NCI-H146 (cell line): ENCODE measurements around the gene NPTXR.
"Not testable (repeated sequence)": the region's sequence is repeated elsewhere in the genome, so short reads cannot be mapped to it uniquely, and the experiment has no call there.

Experiments
- DNase-seq: peaks from one replicate; lab custom pipeline; 2025; lab: John Stamatoyannopoulos, UW

Gene NPTXR

DNA sequence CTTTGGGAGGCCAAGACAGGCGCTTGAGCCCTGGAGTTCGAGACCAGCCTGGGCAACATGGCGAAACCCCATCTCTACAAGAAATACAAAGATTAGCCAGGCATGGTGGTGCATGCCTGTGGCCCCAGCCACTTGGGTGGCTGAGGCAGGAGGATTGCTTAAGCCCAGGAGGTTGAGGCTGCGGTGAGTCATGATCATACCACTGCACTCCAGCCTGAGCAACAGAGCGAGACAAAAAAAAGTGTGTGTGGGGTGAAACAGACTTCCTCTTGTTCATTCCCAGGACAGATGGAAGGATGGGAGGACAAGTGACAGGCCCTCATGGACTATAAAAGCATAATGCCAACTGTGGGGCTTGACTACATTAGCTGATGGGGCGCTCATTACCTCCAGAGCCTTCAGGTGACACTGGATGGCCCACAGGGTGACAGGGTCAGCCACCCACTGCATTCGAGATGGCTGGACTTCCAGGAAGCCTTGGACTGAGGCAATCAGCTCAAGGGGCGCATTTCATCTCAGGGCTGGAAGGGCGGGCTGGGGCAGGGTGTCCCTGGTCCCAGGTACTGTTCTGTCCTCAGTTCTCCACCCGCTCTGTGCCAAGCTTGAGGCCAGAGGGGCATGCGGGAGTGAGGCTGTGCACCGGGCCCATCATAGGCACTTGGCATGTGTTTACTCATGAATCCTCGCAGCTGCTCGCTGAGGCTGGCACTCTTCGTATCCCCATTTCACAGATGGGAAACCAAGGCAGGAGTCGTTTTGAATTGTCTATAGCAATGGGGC, 12.5 kb downstream of the NPTXR start:
- DNase-seq, result no peak

DNA sequence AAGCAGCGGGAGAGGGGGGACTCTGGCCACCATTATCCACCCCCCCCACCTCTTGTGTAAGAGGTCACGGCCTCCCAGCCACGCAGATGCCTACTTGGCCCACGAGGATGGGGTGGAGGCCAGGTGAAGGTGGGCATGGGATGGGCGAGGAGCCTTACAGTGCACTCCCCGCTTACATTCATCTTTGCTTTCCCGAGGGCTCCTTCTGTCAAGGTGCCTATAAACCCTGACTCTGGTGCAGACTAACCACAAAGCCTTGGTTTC, 13.1 kb downstream of the NPTXR start:
- no peak for DNase-seq

DNA sequence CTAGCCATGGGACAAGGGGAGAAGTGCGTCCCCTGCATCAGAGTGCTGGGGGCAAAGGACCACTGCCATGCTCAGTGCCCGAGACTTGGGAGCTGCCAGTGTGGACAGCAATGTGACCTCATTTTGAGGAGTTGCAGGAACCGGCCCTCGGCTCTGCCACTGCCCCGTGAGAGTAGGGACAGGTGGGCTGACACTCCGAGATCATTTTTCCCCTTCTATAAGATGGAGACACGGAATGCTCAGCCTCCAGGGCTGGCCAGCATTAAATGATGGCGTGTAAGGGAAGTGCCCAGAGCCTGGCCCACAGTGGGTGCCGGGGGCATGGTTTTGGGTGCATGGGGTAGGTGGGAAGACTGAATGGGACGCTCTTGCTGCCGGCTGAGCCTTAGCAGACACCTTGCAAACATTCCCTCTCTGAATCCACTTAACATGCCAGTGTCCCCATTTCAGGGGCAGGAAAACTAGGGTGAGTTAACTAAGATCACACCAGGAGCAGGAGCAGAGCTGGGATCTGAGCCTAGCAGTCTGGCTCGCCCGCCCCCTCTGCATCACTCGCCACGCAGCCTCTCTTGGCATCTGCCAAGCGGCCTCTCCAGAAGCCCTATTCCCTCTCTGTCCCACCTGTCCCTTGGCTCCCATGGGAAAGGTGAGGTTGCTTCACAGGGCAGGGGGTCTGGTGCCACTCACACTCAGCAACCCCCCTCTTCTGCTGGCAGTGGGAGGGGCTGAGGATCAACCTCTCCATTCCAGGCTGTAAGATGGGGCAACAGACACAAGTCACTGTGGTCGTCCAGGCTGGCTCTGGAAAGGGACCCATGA, 13.6 kb downstream of the NPTXR start:
- DNase-seq, result no peak

DNA sequence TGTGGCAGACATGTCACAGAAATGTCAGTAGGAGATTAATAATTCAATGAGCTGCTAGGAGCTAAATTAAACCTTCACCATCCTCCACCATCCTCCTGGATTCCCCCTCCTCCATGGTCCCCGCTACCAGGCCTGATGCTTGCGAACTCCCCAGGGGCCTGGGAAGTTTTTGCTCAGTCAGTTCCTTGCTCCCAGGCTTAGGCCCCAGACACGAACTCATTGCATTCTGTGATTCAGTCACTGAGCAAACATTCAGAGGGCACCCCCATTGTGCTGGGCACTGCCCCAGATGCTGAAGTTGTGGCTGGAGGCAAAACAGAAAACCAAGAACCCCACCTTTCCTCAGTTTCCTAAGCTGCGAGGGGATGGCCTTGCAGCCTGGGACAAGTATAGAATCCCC, 14.3 kb downstream of the NPTXR start:
- no peak for DNase-seq

DNA sequence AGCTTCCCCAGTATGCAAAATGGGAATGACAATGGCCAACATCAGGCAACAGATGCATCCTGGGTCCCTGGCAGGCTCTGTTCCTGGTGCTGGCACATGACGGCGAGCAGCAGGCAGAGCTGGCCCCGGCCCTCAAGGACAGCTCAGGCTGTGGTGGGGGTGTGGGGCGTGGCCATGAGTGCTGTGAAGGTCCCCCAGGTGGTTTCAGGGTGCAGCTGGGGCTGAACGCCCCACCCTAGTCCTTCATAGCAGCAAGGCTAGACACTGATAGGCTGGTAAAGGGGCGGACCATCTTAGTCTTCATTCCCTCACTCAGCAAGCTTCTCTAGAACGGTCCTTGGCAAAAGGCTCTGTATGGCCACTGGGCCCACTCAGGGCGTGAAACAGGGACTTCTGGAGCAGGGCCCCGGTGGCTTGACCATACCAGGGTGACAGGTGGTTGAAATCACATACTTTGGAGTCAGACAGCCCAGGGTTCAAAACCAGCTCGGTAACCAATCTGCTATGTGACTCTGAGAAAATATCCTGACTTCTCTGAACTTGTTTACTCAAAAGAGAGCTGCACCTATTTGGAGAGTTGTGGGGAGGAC, 15.1 kb downstream of the NPTXR start:
- no peak for DNase-seq

DNA sequence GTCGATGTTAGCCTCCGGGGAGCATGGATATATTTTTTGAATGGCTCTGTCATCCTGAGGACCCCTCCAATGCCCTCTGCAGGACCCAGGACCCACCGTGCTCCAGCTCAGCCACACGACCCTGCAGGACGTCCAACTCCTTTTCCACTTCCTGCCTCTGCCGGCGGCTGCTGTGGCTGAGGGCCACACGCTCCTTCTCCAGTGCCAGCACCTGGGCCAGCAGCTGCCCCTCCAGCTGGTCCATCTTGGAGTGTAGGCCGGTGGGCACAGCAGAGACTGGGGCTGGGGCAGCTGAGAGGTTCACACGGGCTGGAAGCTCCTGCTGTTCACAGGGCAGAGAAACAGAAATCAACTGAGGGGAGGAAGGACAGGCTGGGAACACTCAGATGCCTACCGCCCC, 15.6 kb downstream of the NPTXR start:
- no peak for DNase-seq

DNA sequence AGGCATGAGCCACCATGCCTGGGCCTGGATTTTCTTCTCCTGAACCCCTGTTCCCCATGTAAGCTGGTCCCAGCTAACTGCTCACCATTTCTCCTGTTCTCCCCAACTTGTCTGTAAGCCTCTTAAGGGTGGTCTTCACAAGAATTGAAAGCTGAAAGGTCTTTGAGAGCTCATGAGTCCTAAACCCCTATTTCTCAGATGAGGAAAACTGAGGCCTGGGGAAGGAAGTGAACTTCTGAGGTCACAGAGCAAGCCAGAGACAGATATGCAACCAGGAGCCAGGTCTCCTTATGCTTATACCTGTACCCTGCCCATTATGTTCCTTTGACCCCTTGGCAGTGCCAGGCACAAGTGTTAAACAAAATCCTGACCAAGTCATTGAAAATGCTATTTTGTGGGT, 16.3 kb downstream of the NPTXR start:
- DNase-seq, result no peak

DNA sequence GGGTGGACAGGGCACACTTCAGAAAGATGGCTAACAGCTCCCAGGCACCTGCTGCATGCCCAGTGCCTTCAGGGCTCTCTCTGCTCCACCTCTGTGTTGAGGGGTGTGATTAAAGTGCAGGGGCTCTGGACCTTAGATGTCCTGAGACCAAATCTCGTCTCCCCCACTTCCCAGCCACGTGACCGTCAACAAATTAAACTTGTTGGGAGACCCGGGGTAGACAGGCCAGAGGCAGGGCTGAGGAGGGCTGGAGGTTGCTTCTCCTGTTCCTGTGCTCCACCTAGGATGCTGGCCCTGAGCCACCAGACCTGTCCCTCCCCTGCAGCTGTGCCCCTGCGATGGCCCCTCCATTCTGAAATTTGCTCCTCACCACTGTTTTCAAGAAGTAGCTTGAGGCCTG, 17.0 kb downstream of the NPTXR start:
- DNase-seq, result no peak

DNA sequence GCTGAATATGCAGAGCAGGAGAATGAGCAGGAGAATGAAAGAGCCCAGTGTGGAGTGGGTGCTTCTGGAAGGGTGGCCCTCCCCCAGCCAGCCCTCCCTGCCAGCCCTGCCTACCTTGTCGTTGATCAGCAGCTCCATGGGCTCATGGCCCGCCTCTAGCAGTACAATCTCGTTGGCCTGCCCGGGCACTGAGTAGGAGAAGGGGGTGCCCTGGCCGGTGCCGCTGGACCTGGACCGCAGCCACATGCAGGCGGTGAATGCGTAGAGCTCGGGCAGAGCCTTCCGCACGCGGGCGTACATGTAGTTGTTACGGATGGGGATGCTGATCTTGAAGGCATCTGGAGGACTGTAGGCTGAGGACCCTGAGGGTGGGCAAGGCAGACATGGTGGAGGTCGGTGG, 17.4 kb downstream of the NPTXR start:
- no peak for DNase-seq

DNA sequence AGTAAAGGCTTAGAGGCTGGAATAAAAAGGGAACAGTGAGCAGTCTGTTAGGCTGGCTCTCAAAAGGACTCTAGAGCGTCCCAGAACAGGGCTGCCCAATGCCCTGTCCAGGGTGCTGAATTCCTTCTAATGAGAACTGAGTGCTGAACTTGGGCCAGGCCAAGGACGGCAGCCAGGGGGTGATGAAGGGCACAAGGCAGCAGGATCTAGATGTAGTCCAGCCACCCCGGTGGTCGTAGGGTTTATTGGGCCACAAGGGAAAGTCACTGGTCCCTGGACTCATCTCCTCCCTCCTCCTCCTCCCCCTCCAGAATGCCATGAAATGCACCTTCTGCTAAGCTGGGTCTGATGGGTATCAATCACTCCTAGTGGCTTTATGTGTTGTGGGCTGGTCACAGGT, 19.2 kb downstream of the NPTXR start:
- DNase-seq, result no peak

DNA sequence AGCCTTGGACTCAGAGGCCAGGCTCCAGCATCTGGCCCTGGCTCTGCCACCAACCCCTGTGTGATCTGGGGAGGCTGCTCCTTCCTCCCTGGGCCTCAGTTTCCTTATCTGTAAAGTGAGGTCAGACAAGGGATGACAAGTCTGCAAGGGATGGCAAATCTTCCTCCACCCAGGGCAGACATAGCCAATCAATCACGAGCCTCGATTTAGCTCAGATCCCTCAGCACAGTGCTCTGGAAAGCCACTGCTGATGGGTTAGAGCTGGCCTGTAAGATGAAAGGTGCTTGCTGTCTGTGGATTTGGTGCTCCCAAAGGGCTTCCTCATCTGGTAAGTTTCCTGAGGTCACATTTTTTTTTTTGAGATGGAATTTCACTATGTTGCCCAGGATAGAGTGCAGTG, 20.2 kb downstream of the NPTXR start:
- no peak for DNase-seq

DNA sequence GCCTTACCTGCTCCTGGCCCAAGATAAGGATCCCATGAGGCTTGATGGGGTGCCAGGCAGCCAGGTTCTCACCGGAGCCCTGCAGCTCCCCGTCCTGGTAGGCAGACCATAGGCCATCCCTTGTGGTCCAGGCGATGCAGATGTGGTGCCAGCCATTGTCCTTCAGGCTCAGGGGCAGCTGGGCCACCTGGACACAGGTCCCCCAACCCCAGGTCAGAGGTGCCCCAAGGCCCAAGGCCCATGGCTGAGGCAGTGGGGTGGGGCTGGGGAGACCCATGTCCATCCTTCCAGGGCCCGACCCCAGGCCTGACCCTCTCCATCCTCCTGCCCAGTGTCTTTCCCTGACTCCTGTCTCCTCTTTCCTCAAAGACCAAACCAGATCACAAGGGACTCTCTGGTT, 20.8 kb downstream of the NPTXR start:
- DNase-seq, result no peak

DNA sequence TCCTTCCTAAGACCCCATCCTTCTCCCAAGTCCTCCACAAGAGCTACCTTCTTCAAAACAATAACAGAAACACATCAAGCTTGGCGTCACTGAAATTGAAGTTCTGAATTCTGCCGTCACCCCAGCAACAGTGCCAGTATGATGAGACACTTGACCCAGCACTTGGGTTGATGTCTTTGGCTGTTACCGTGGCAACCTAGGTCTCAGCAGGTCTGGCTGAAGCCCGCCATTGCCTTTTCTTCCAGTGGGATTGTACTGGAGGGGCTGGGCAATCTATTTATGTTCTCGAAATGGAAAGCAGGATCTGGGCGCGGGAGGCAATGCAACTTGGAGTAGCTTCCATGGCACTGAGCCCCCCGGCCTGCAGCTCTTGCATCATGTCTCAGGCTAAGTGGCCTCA, 23.8 kb downstream of the NPTXR start:
- no peak for DNase-seq

DNA sequence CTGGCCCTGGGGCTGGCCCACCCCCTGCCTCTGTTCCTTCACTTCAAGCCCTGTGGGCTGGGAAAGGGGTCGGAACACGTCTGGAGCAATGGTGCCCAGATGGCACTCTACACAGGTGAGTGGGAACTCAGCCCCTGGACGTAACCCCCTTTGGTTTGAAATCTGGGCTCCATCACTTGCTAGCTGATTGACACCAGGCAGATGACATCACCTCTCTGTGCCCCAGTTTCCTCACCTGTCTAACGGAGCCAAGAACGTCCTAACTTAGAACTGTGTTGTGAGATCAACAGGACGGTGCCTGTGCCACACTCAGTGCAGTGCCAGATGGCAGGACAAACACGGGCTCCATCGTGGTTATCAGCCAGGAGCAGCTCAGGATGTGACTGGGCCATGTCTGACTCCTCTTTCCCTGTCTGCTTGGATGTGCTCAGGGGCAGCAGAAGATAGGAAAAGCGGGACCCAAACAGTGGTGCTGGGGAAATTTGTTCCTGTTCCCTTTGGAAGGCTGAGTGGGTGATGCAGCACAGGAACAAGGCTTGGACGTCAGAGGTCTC, 24.4 kb downstream of the NPTXR start:
- DNase-seq, result no peak

DNA sequence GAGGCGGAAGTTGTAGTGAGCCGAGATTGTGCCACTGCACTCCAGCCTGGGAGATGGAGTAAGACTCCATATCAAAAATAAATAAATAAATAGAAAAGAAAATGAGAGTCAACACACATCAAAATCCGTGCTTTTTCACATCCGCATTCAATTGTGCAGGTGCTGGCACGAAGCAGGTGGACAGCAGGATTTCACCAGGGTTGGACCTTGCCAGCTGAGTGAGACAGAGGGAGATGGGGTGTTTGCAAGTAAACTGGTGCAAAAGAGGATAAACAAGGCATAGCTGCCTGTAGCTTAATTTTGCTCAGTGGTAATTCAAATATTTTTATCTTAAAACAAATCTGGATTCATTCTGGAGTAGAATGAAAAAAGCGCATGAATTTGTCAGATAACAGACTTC, 26.6 kb downstream of the NPTXR start:
- no peak for DNase-seq

DNA sequence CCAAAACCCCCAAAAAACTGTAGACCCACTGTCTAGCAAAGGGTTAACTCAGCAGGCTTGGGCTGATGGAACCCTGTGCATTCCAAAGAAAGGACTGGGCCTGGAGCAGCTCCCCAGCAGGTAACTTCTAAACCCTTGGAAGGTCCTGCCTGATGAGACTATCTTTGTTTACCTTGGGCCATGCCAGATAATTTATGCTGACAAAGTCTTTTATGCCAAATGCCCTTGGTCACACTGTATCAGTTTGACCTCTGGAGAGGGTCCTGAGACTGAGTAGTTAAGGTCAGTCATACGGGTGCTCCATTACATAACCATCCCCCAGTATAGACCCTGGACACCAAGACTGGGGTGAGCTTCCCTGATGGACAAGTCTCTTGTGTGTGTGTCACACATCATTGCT, 28.0 kb downstream of the NPTXR start:
- no peak for DNase-seq

DNA sequence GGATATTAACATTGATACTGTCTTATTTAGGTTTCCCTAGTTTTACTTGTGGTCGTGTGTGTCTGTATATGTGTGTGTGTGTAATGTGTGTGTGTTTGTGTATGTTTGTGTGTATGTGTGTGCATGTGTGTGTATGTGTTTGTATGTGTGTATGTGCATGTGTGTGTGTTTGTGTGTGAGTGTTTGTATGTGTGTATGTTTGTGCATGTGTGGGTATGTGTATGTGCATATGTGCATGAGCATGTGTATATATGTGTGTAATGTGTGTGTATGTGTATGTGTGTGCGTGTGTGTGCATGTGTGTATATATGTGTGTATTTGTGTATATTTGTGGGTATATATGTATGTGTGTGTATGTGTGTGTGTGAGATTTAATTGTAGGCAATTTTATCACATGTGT, 32.6 kb downstream of the NPTXR start:
- no peak for DNase-seq

DNA sequence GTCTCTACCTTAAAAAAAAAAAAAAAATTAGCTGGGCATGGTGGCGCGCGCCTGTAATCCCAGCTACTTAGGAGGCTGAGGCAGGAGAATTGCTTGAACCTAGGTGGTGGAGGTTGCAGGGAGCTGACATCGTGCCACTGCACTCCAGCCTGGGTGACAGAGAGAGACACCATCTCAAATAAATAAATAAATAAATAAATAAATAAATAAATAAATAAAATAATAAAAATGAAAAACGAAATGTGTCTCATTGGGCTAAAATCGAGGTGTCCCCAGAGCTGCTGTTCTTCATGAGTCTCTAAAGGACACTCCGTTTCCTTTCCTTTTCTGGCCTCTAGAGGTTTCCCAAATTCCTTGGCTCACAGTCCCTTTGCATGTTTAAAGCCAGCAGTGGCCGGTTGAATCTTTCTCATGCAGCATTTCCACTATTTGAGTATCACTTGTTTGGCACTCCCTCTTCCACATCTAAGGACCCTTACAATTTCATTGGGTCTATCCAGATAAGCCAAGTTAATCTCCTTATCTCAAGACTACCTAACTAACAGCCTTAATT, 38.7 kb downstream of the NPTXR start:
- not testable (repeated sequence) for DNase-seq

DNA sequence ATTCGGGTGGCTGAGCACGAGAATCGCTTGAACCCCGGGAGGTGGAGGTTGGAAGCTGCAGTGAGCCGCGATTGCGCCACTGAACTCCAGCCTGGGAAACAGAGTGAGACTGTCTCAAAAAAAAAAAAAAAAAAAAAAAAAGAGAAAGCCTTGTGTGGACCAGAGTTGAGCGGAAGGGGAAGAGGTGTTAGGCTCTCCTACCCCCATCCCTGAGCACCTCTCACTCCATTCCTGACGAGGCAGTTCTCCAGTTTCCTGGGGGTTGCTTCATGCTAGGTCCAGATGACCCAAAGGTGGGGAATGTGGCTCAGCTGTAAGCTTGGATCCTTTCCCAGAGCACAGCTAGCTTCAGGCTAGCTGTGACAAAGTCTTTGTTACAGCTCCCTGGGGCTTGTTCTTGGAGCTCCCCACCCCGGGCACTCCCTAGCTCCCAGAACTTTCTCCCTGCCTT, 41.1 kb downstream of the NPTXR start:
- DNase-seq, result no peak

DNA sequence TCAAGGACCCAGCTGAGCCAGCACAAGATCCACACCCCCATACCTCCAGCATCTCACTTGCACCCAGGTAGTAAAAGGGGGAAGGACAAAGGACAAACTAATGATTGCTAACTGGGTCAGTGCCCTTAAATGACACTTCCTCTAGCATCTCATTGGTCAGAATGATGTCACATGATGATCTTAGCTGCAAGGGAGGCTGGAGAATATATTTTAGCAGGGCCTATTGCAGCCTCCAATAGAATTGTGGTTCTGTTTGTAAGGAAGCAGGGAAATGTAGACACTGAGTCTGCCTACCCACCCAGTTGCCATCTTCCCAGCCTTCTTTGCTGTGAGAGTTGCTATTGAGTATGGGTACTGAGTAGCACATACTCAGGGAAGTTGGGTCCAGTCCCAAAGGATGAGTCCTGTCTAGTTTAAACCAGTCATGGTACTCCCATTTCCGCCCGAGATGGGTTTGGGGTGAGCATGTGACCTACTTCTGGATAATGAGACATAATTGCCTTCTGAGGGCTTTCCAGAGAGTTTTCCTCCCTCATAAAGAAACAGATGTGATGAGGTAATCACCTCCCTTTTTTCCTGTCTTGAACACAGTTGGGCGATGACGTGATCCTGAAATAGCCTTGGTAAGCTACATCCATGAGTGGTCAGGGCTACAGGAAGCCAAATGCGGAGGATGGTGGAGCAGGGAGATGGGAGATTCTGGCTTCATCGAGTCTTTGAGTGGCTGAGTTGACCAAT, 44.4 kb downstream of the NPTXR start:
- DNase-seq, result no peak

DNA sequence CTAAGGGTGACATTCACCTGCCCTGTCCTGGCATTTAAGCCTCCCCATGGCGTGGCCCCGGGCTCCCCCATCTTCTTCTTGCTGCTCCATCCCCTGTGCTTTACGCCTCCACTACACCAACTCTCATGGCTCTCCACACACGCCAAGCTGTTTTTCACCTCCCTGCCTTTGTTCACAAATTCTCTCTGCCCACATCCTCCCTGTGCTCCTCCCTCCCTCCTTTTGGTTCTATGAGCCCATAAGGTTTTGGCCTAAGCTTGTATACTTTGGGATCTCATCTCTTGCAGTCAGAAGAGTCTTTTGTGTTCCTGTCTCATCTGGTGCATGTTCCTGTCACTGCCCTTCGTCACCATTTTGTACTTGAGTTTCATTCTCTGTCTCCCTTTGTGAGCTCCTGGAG, 45.3 kb downstream of the NPTXR start:
- DNase-seq, result no peak
